HG03354 (cell line): ENCODE data around the gene GCN1.

Experiments used
- ATAC-seq: cut with Tn5 transposase; IDR thresholded peaks from one replicate; pipeline ENCODE4 v1.9.1; 2021; ENCODE audit warnings: mild to moderate bottlenecking; ENCODE audit not compliant: unreplicated experiment, poor library complexity, severe bottlenecking

GCN1 gene

DNA sequence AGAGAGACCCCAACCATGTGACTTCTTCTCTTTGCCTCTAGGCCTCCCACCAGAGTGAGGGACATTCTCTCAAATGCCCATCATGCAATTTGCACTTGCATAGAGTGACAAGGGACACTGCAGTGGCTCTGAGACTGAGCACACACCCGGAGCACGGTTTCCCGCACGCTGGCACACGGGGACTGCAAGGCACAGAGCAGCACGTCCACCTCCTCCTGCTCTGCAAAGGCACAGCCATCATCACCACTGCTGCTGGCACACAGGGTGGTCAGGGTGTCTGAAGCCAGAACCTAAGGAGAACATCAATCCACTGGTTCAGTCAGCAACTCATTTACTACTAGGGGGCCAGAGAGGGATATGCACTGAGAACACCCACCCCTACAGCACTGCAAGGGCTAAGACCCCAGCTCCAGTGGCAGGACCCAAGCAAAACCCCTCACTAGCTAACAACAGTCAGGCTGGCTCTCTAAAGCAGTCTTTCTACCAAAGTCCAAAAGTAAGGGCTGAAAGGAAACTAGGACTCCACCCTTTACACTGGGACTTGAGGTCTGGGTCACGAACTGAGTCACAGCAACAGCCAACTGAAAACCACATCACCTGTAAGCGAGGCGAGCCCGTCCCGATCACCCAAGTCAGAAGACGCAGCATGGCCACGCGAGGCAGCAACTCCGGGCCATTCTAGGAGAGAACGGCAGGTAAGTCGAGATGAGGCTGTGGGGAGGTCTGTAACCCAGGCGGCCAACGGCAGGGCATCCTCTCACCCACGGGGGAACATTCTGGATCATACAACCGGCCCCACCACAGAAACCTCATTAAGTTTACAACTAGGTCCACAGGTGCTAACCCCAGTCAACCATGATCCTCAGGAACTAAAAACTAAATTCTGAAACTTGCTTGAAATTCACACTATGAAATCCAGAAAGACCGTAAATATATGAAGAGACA, 37.9 kb downstream of the GCN1 start:
- ATAC-seq = no peak

DNA sequence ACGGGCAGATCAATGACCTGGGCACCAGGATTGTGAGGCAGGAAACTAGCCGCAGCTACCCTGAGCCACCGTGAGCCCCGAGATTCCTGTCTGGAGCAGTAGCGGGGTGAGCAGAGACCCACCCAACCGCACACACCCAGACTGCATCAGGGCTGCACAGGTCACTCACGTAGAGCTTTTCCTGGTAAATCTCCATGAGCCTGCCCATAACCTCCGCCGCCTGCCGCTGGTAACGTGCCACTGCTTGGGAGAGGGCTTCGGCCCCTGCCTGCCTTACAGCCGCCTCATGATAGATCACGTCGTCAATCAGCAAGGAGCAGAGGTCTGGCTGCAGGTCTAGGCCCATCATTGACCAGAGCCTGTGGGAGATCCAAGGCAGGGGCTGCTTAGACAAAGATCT, 39.4 kb downstream of the GCN1 start:
- ATAC-seq = no peak

DNA sequence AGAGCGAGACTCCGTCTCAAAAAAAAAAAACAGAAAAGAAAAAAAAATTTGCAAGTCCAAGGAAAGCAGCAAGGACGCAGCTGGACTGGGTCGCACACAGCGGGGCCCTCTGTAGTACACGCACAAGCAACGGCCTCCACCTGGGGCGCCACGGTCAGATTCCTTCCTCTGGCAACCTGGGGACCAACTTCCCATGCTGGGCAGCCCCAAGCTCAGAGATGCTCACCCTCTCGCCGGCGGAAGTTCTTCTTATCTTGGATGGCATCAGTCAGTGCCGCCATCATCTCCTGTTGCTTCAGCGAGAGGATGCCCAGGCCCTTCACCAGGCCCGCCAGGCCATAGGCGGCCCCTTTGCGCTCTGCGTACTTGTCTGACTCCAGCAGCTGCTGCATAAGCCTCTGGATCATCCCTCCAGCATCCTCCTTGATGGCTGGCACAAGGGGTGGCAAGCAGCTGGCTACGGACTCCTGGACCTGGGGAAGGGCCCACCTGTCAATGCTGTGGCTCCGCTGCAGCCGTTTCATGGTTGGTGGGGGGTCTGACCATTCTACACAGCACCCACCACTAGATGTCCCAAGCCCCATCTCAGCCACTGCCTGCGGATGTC, 43.5 kb downstream of the GCN1 start:
- ATAC-seq = no peak

DNA sequence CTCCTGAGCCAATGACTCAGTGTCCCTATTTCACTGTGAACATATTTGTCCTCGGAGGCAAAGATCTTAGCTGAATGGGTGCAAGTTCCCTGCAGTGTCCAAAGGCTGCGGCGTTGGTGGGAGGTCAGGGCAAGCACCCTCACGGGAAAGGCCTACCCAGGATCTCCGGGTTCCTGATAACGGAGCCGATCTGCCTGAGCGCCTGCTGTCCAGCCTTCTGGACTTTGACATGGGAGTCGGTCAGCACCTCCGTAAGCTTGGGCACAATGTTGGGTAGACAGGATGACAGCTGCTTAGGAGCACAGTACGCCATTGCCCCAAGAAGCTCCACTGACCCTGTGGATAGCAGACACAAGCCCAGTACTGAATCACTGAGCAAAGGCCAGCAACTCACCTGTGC, 46.5 kb downstream of the GCN1 start:
- ATAC-seq = no peak

DNA sequence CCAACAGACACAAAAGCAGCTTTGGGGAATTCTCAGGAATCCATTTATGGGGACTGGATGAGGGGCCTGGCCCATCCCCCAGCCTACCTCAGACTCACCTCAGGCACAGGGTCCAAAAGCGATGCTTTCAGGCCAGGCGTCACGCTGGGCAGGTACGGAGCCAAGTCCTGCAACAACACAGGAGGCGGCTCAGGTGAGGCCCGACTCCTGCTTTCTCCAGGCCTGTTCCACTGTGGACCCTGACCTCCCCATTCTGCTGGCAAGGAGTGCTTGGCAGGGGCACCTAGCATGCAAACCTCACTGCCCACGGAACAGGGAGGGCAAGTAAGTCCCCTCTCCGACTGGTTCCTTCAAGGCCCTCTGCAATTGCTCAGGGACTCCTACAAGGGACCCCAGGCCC, 49.4 kb downstream of the GCN1 start:
- no peak for ATAC-seq

DNA sequence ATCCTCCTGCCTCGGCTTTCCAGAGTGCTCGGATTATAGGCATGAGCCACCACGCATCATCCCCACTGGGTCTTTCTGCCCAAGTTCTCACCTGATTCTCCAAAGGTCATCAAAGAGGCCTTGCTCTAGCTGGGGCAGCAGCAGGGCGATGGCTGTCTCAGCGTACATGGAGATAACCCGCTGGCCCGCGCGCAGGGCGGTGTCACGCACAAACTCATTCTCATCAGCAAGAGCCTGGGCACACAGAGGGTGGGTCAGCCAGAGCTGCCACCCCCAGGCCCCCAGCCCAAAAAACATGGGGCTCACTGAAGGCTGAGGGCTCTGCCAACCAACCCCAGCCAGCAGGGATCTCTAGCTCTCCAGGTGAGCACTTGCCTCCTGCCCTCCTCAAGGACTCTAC, 50.3 kb downstream of the GCN1 start:
- no peak for ATAC-seq

DNA sequence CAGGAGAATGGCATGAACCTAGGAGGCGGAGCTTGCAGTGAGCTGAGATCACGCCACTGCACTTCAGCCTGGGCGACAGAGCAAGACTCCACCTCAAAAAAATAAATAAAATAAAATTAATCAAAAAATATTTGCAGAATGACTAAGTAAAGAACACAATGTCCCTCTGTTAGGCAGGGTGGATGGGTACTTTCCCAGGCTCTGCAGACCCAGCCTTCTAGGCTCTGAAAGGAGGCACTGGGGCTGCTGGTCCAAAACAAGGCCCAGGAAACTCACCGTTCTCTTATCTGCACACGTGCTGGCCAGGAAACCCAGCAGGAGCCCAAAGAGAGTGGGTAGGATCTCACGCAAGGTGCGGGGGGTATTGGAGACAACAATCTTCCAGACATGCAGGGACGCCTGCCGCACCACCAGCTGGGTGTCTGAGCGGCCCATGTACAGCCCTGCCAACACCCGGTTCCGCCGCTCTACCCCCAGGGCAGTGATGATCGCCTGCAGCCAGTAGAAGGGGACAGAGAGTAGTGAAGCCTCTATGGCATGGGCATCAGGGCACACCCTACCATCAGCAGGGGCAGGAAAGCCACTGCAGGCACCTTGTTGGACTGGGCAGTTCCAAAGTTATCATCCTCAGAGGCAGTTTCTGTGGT, 52.2 kb downstream of the GCN1 start:
- no peak for ATAC-seq

DNA sequence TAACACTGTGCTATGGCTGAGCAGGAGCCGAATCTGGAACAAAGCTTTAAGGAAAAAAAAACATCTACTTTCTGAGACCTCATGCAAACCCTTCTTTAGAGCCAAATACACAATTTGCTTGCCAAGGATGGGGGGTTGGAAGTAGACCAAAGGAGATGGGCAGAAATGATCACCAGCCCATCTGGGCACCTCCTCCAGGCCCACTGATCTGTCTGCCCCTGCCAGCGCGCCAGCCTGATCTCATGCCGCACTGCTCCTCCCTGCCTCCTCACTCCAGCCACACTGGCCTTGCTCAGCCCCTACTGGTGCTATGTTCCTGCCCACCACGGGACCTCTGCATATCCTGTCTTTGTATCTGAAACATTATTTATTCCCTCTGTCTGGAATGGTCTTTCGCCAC, 53.2 kb downstream of the GCN1 start:
- ATAC-seq = no peak

DNA sequence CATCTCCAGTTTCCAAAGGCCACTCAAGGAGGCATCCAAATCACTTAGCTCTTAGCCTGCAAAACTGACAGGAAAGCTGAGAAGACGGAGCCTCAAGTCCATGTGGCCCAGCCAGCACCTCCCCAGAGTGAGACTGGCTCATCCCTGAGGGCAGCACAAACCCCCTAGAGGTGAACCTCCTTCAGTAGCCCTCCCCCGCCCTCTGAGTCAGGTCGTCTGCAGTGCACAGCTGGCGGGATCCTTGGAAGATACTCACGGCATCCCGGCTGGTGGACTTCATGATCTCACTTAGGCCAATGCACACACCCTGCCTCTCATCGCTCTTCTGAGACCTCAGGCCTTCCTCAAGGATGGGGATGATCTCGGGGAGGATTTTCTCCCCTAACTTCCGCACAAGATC, 53.9 kb downstream of the GCN1 start:
- ATAC-seq = no peak

DNA sequence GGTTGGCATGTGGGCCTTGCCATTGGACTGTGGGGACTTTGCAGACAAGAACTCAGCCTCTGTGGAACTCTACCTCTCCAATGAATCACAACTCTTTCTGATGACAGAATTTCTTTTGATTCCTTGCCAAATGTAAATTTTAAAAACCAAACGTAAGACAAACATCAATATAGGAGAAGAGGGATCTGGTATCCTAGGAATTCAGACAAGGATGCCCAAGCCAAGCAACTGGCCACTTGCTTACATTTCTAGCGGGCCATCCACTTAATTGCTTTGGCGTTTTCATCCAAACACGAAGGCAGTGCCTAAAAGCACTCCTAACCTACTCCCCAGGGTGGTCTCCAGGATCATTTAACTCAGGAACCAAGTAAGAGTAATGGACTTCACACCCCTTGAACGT, 54.6 kb downstream of the GCN1 start:
- no peak for ATAC-seq

DNA sequence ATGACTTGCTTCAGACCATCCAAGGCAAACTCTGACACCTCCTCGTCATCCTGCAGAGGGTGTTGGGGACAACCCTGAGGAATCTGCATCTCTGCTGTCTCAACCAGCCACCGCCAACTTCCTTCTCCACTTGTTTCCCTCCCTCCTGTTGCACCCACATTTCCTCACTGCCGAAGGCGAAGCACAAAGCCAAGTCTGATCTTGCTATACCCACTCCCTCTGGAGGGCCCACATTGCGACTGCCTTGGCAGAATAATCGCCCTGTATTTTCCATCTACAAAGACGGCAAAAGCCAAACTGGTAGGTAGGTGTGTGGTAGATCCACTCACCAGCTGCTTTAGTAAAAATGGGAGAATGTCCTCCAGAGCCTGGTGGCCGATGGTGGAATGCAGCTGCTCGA, 56.1 kb downstream of the GCN1 start:
- no peak for ATAC-seq

DNA sequence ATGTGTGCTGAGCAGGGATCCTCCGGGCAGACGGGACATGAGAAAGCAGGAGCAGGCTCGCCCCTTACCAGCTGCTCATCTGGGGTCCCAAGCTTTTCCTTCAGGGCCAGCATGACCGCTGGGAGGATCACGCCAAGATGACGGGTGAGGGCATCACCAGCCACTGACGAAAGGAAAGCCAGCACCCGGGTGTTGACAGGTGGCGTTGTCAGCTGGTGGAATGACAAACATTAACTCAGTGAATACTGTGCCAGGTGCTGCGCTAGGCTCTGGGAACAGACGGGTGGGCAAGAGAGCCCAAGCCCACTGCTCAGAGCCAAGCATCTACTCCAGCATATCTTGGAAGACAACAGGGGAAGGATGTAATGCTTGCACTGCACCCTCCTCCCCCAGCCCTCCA, 56.7 kb downstream of the GCN1 start:
- no peak for ATAC-seq

DNA sequence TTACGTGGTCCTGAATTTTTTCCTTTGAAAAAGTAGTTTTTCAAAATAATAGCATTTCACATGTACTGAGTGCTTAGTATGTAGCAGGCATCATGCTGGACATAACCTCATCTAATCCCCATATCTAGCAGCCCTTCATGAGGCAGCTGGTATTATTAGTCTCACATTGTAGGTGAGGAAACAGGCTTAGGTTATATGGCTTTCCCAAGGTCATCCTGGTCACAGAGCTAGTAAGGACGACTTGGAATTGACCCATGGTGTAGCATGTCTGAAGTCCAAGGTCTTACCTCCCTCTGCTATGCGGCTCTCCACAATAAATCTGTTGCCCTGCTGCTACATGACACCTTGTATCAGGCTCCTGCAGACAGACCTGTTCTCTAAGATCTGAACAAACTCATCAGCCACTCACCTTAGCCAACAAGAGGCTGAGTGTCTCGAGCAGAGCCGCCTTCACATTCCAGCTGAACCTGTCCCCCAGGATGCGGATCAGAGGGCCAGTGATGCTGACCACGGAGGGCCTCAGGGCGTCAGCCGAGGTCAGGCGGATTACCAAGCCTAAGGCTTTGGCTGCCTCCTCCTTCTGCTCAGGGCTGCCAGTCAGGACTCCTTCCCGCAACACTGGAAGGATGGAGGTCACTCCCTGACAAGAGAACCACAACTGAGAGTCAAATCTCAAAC, 58.3 kb downstream of the GCN1 start:
- no peak for ATAC-seq

DNA sequence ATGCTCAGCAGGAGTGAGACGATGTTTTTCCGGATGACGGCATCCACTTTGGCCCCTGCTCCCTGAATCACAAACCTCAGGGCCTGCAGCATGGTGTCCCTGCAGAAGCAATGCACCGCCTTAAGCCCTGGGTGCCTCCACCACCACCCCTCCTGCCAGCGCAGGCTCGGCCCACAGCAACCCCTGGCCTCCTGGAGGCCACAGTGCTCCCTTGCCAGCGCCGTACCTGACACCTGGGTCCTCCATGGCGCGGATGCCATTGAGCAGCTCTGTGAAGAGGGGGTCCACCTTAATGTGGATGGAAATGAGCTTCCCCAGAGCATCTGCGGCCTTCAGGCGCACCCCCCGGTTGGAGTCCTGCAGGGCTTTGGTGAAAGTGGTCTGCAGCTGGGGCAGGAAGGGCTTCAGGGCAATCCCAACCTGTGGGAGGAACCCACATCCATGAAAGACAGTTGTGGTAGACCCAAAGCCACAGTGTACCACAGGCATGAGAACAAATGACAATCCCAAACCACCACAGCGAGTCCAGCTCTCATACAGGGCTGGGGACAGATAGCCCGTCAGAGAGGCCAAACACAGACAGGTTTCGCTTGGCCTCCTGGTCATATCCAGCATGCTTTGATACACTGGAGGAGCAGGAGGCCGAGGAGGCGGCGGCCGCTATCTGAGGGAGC, 60.1 kb downstream of the GCN1 start:
- no peak for ATAC-seq

DNA sequence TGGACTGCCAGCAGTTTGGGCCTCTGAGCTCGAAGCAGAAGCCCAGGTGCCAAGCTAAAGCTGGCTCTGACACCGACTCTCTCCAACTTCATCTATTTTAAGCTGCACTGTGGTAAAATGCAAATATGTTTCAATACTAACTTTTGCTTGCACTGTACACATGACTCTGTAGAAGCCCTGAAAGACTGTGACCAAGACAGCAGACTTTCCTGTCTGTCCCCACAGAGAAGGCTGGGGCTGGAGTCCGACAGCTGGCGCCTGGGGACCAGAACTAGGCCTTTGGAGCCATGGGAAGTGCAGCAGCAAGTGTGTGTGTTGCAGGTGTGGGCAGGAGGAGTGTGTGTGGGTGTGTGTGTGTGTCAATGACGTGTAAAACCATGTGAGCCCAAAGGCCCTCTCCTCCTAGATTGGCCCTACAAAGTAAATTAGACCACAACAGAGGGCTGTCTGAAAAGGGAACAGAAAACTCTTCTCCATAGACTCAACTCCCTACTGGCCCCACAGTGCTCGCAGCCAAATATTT, 61.6 kb downstream of the GCN1 start:
- peak; percentile 92 for ATAC-seq

DNA sequence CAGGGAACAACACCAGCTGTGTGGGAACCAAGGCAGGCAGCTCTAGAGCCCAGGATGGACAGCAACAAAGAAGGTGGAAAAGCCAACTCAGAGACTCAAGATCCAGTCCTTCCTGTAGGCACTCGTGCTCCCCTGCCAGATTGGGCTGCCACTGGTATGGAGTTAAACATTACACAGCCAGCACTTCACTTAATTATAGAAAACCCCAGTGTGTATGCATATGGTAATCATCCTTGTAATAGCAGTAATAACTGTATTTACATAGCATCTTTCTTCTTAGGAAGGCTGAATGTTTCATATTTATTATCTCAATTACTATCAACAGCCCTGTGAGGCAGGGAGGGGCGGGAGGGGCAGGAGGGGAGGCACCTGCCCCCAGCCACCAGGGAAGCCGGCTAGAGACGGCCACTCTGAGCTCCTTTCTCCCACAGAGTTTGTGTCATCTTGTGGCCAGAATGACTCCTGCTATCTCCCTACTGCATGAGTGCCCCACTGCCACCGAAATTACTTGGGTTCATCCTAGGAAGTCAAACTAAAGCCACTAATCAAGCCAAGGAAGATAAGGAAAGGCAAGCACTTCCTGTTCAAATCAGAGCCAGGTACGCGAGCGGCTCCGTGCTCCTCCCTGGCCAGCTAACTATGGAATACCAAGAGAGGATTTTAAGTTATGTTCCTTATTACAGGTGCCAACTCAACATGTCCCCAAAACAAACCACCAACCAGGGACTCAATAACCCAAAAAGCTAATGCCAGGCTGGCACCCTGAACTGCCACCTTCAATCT, 62.3 kb downstream of the GCN1 start:
- ATAC-seq = no peak

DNA sequence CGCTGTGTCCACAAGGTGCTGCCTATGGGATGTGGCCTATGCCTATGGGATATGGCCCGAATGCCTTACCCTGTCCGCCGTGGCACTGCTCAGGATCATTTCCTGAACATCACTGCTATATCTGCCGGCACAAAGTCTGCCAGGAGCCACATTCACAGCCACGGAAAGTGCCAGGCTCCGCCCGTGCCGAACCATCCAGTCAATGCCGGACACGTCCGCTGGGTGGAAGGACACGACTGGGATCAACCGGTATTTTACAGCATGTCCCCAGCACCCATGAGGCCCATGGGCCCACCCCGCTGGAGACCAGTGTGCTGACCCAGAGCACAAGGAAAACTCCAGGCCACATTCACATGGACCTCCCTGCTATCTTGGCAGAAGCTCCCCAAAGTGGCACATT, 63.4 kb downstream of the GCN1 start:
- ATAC-seq = no peak

DNA sequence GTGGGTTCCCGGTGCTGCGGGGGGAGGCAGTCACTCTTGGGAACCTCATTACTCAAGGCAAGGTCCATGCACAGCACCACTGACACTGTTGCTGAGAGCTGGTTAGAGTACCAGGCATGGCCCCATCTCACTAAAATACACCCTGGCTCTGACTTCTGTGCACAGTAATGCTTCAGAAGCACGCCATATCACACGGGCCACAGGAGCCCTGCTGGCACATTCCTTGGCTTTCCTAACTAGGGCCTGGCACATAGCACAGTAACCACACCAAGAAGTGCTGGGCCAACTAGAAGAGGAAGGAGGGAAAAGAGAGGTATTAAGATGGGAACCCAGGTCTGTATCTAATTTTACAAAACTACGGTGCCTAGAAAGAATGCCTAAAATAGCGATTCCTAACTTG, 64.5 kb downstream of the GCN1 start:
- ATAC-seq = no peak

DNA sequence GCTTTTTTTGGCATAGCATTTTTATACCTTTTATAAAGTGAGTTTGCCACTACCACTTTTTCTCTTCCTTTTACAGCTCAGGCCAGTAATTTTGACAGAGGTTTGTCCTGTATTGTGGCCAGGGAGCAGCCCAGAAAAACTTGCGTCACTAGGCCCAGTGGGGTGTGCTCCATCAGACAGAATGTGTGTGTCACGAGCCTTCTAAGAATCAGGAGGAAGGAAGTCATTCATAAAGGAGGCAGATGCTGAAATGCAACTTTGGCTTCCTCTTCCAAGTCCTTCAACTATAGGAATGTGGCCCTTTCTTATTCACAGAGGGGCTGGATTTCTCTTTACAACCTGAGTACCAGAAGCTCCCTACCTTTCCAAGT, 67.9 kb downstream of the GCN1 start:
- no peak for ATAC-seq
